ENCODE results near the gene FAM124A. TPM values are rescaled to one million over a fixed set of nuclear protein-coding genes. Genes with fewer than 3 reads are reported as not detected.

The FAM124A gene
- polyA plus RNA-seq, 3 donors: 0.03 to 0.20 (median 0.13) TPM

DNA sequence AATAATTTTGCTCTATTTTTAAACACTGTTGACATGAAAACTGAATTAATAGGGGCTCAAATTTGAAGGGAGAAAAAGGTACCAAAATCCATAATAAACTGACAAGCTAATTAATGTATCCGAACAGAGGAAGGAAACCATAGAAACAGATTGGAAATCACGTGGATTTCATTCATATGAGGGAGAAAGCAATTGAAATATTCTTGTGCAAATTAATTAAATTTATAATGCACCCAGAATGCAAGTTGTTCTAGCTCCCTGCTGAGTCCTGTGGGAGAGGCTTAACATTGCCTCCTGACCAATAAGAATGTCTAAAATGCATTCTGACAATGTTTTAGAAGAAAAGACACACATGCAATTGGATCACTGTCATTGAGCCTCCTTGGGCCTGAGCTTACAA, 99.6 kb downstream of the FAM124A start:
- peaks cover 0 to 2% (median 0%) of the 10 kb centered on the region in 3 donors for H3K27me3 Mint-ChIP-seq (ENCODE audit: low read depth in 3 of 3)
- no peaks in the 10 kb centered on the region for H4K20me1 ChIP-seq (ENCODE audit: insufficient read depth, low read length)
- no peak overlapping the region for H3K4me2 ChIP-seq (replicated peaks; ENCODE audit: extremely low read depth, low read length, poor library complexity, severe bottlenecking)
- no peaks in the 10 kb centered on the region for H3K9me3 ChIP-seq (replicated peaks in 1 of 2; ENCODE audit: control insufficient read depth in 1 of 2, insufficient read depth in 1 of 2, low read length in 2 of 2)
- no peak overlapping the region for H3K27ac Mint-ChIP-seq
- no peak overlapping the region for H3K4me3 Mint-ChIP-seq
- WGBS (ENCODE audit: insufficient coverage): no CpG with 5 or more reads among the region's 2 CpGs
- TF ChIP-seq, protein P1, sequence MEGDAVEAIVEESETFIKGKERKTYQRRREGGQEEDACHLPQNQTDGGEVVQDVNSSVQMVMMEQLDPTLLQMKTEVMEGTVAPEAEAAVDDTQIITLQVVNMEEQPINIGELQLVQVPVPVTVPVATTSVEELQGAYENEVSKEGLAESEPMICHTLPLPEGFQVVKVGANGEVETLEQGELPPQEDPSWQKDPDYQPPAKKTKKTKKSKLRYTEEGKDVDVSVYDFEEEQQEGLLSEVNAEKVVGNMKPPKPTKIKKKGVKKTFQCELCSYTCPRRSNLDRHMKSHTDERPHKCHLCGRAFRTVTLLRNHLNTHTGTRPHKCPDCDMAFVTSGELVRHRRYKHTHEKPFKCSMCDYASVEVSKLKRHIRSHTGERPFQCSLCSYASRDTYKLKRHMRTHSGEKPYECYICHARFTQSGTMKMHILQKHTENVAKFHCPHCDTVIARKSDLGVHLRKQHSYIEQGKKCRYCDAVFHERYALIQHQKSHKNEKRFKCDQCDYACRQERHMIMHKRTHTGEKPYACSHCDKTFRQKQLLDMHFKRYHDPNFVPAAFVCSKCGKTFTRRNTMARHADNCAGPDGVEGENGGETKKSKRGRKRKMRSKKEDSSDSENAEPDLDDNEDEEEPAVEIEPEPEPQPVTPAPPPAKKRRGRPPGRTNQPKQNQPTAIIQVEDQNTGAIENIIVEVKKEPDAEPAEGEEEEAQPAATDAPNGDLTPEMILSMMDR (IDR thresholded peaks at IDR 0.05): no peak
- H3K4me1 Mint-ChIP-seq: no peaks in the 10 kb centered on the region
- no peak for DNase-seq
- no peaks in the 10 kb centered on the region for H3K9me3 Mint-ChIP-seq
- no peaks in the 10 kb centered on the region for H3K27me3 ChIP-seq (ENCODE audit: control insufficient read depth in 2 of 2, insufficient read depth in 2 of 2, low read length in 2 of 2)
- intact Hi-C loops (cut with micrococcal nuclease): no loop called here
- no peaks in the 10 kb centered on the region for H3K36me3 Mint-ChIP-seq
- H3K9ac ChIP-seq (ENCODE audit: insufficient read depth, low read length, poor library complexity, severe bottlenecking): no peak overlapping the region
- no peaks in the 10 kb centered on the region for H3K4me1 ChIP-seq (ENCODE audit: control insufficient read depth in 1 of 2, insufficient read depth in 2 of 2, low read length in 2 of 2)
- no peaks in the 10 kb centered on the region for H3K79me2 ChIP-seq (ENCODE audit: insufficient read depth, low read length)
- no peak overlapping the region for H3K27ac ChIP-seq (ENCODE audit: low read depth in 1 of 2, low read length in 2 of 2)
- no peak overlapping the region for H3K4me3 ChIP-seq (replicated peaks in 1 of 3; ENCODE audit: low read depth in 2 of 3, low read length in 3 of 3)
- H3K36me3 ChIP-seq (replicated peaks in 1 of 2; ENCODE audit: control insufficient read depth in 1 of 2, insufficient read depth in 2 of 2, low read length in 2 of 2): no peaks in the 10 kb centered on the region
- H2AFZ ChIP-seq (ENCODE audit: insufficient read depth, low read depth, low read length, poor library complexity, severe bottlenecking): no peak overlapping the region

DNA sequence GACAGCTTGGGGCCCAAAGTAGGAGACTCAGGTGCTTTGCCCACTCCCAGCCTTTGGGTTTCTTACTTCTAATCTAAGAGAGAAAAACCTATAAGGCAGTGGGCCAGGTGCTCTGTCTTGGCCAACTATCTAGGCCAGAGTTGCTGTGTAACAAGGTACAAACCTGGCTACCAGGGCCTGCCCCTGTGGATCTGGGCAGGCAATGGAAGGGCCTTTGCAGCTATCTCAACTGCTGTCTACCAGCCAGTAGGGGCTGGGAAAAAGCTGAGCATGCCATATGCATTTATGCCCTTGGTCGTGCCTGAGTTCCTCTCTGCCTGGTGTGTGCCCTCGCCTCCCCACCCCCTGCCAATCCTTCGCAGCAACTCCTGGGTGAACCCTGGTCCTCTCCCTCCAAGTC, 100.6 kb downstream of the FAM124A start:
- H3K4me3 ChIP-seq (replicated peaks in 1 of 3; ENCODE audit: low read depth in 2 of 3, low read length in 3 of 3): no peak overlapping the region
- Mint-ChIP-seq H3K4me3 (no peak overlapping the region), H3K27me3 (ENCODE audit: low read depth in 3 of 3) (peaks cover 0 to 2% (median 0%) of the 10 kb centered on the region in 3 donors), H3K4me1 (no peaks in the 10 kb centered on the region), H3K36me3 (no peaks in the 10 kb centered on the region), H3K27ac (no peak overlapping the region), H3K9me3 (no peaks in the 10 kb centered on the region)
- no peaks in the 10 kb centered on the region for H3K9me3 ChIP-seq (replicated peaks in 1 of 2; ENCODE audit: control insufficient read depth in 1 of 2, insufficient read depth in 1 of 2, low read length in 2 of 2)
- H3K79me2 ChIP-seq (ENCODE audit: insufficient read depth, low read length): no peaks in the 10 kb centered on the region
- H3K27ac ChIP-seq (ENCODE audit: low read depth in 1 of 2, low read length in 2 of 2): no peak overlapping the region
- H3K4me1 ChIP-seq (ENCODE audit: control insufficient read depth in 1 of 2, insufficient read depth in 2 of 2, low read length in 2 of 2): no peaks in the 10 kb centered on the region
- H3K27me3 ChIP-seq (ENCODE audit: control insufficient read depth in 2 of 2, insufficient read depth in 2 of 2, low read length in 2 of 2): no peaks in the 10 kb centered on the region
- no peak overlapping the region for H3K9ac ChIP-seq (ENCODE audit: insufficient read depth, low read length, poor library complexity, severe bottlenecking)
- 100% methylated on average over 3 of the region's 3 CpGs for WGBS (ENCODE audit: insufficient coverage)
- no peaks in the 10 kb centered on the region for H4K20me1 ChIP-seq (ENCODE audit: insufficient read depth, low read length)
- no peaks in the 10 kb centered on the region for H3K36me3 ChIP-seq (replicated peaks in 1 of 2; ENCODE audit: control insufficient read depth in 1 of 2, insufficient read depth in 2 of 2, low read length in 2 of 2)
- TF ChIP-seq, protein P1 (IDR thresholded peaks at IDR 0.05): no peak
- H2AFZ ChIP-seq (ENCODE audit: insufficient read depth, low read depth, low read length, poor library complexity, severe bottlenecking): no peak overlapping the region
- intact Hi-C loops (cut with micrococcal nuclease): no loop called here
- no peak for DNase-seq
- H3K4me2 ChIP-seq (replicated peaks; ENCODE audit: extremely low read depth, low read length, poor library complexity, severe bottlenecking): no peak overlapping the region

Measured in CD14-positive monocyte (primary cell).